K562 (cell line): ENCODE measurements around the gene CD79A. TPM values are rescaled to one million over a fixed set of nuclear protein-coding genes. Genes with fewer than 3 reads are reported as not detected.

Source experiments
- ARID2 ChIP-seq: fragments of 450-650 bp; IDR thresholded peaks from 2 replicates; pipeline ENCODE4 v1.6.1; 2017; ENCODE audit warnings: antibody characterized with exemption, mild to moderate bottlenecking
- CHD2 ChIP-seq: IDR thresholded peaks from 2 replicates; pipeline ENCODE4 v1.6.1; 2011; ENCODE audit warnings: low read depth, low read length
- ELF4 ChIP-seq: fragments of 450-650 bp; formaldehyde crosslinking; IDR thresholded peaks from 2 replicates; pipeline ENCODE4 v1.4.0; 2022; ENCODE audit warnings: missing genetic modification characterization
- ERF ChIP-seq: fragments of 450-650 bp; formaldehyde crosslinking; IDR thresholded peaks from 2 replicates; pipeline ENCODE4 v1.4.0; 2020; ENCODE audit warnings: mild to moderate bottlenecking, mixed read lengths
- GABPB1 ChIP-seq: sonication (generic); formaldehyde crosslinking; IDR thresholded peaks from 2 replicates; pipeline ENCODE4 v1.8.0; 2022; ENCODE audit warnings: mild to moderate bottlenecking, missing genetic modification reagents
- GTF2E2 ChIP-seq: fragments of 200-800 bp; sonication (Bioruptor generic); IDR thresholded peaks from 2 replicates; pipeline ENCODE4 v1.6.1; 2016; ENCODE audit warnings: missing genetic modification characterization, missing compliant biosample characterization
- HDGF ChIP-seq: fragments of 450-650 bp; IDR thresholded peaks from 2 replicates; pipeline ENCODE4 v1.6.1; 2016
- KDM2B ChIP-seq: fragments of 250-450 bp; sonication (Bioruptor Pico); IDR thresholded peaks from 2 replicates; pipeline ENCODE4 v1.8.0; 2021; ENCODE audit warnings: mild to moderate bottlenecking, moderate library complexity
- LEF1 ChIP-seq: fragments of 450-650 bp; IDR thresholded peaks from 2 replicates; pipeline ENCODE4 v1.6.1; 2016; ENCODE audit warnings: mild to moderate bottlenecking
- MEF2A ChIP-seq: IDR thresholded peaks from 2 replicates; pipeline ENCODE4 v1.6.1; 2011; ENCODE audit warnings: low read depth, mild to moderate bottlenecking, low read length, moderate library complexity; ENCODE audit not compliant: control insufficient read depth
- NFE2L1 ChIP-seq: fragments of 450-650 bp; IDR thresholded peaks from 2 replicates; pipeline ENCODE4 v1.6.1; 2016; ENCODE audit warnings: missing genetic modification characterization, low read depth, mild to moderate bottlenecking, missing compliant biosample characterization, moderate library complexity, borderline replicate concordance
- NFRKB ChIP-seq: fragments of 450-650 bp; IDR thresholded peaks from 2 replicates; pipeline ENCODE4 v1.6.1; 2016; ENCODE audit warnings: low read depth
- NR2C2 ChIP-seq, 2 experiments: fragments of 200-800 bp in 1 of 2; sonication (Bioruptor generic) in 1 of 2; sonication (generic) in 1 of 2; formaldehyde crosslinking in 1 of 2; IDR thresholded peaks; 2 replicates each; pipeline versions ENCODE4 v1.6.1 to v1.8.0; 2016 to 2022; ENCODE audit warnings: mild to moderate bottlenecking in 1 of 2, missing compliant biosample characterization in 1 of 2, missing genetic modification characterization in 1 of 2, missing genetic modification reagents in 1 of 2
- NR4A1 ChIP-seq, 2 experiments: fragments of 250-450 bp in 1 of 2; fragments of 450-650 bp in 1 of 2; sonication (Bioruptor Pico) in 1 of 2; IDR thresholded peaks; 2 replicates each; pipeline versions ENCODE4 v1.4.0 to v1.6.1; 2016 to 2020; ENCODE audit warnings: mild to moderate bottlenecking in 2 of 2, missing compliant biosample characterization in 1 of 2, missing genetic modification characterization in 1 of 2, moderate library complexity in 1 of 2
- PCBP1 ChIP-seq: fragments of 200-400 bp; formaldehyde crosslinking; IDR thresholded peaks from 2 replicates; pipeline ENCODE4 v1.6.1; 2018; ENCODE audit warnings: mild to moderate bottlenecking, low read depth, low read length; ENCODE audit not compliant: poor library complexity, severe bottlenecking
- POLR2AphosphoS5 ChIP-seq: IDR thresholded peaks from 2 replicates; pipeline ENCODE4 v1.6.1; 2011; ENCODE audit warnings: mild to moderate bottlenecking, low read depth, low read length, moderate library complexity; ENCODE audit not compliant: control insufficient read depth, insufficient read depth
- RBM17 ChIP-seq: fragments of 200-400 bp; formaldehyde crosslinking; IDR thresholded peaks from 2 replicates; pipeline ENCODE4 v1.6.1; 2017; ENCODE audit warnings: low read depth, mild to moderate bottlenecking, low read length, borderline replicate concordance
- RBM25 ChIP-seq: fragments of 200-400 bp; formaldehyde crosslinking; IDR thresholded peaks from 2 replicates; pipeline ENCODE4 v1.6.1; 2018; ENCODE audit warnings: low read length, low read depth, moderate library complexity; ENCODE audit not compliant: severe bottlenecking
- RBM39 ChIP-seq: fragments of 200-400 bp; formaldehyde crosslinking; optimal IDR thresholded peaks from 2 replicates; pipeline ENCODE3; 2018; ENCODE audit warnings: low read depth, low read length
- RCOR1 ChIP-seq, 2 experiments: IDR thresholded peaks; 2 replicates each; pipeline ENCODE4 v1.6.1; 2012; ENCODE audit warnings: low read depth in 2 of 2, low read length in 2 of 2, borderline replicate concordance in 1 of 2, improper control_type of control experiment in 1 of 2
- SNRNP70 ChIP-seq: fragments of 200-400 bp; formaldehyde crosslinking; optimal IDR thresholded peaks from 2 replicates; pipeline ENCODE3; 2017; ENCODE audit warnings: low read depth, low read length
- TCFL5 ChIP-seq: fragments of 250-450 bp; sonication (Bioruptor Pico); conservative IDR thresholded peaks from 2 replicates; pipeline ENCODE4 v1.6.1; 2021; ENCODE audit warnings: mild to moderate bottlenecking, moderate library complexity, matching md5 sums
- TRIM24 ChIP-seq, 2 experiments: fragments of 450-650 bp; IDR thresholded peaks; 2 replicates each; pipeline ENCODE4 v1.6.1; 2016
- ZBTB1 ChIP-seq: sonication (generic); formaldehyde crosslinking; IDR thresholded peaks from 2 replicates; pipeline ENCODE4 v1.8.1; 2023; ENCODE audit warnings: missing genetic modification reagents, low read depth, mild to moderate bottlenecking, borderline replicate concordance
- ZBTB17 ChIP-seq: fragments of 450-650 bp; formaldehyde crosslinking; IDR thresholded peaks from 2 replicates; pipeline ENCODE4 v1.4.0; 2020; ENCODE audit warnings: mild to moderate bottlenecking
- ZBTB7A ChIP-seq: IDR thresholded peaks from 2 replicates; pipeline ENCODE4 v1.6.1; 2011; ENCODE audit warnings: low read depth, mild to moderate bottlenecking, low read length, moderate library complexity, borderline replicate concordance; ENCODE audit not compliant: control insufficient read depth
- ZNF785 ChIP-seq: fragments of 250-450 bp; sonication (Bioruptor Pico); IDR thresholded peaks from 2 replicates; pipeline ENCODE4 v1.4.0; 2020; ENCODE audit warnings: mild to moderate bottlenecking
- polyA plus RNA-seq, 8 experiments: library from polyadenylated mRNA; depleted of rRNA in 4 of 8; stranded (reverse) in 5 of 8; unstranded in 3 of 8; fragments of >200 nt; fragmentation: Nextera tagmentation in 2 of 8; fragmentation: Illumina TruSeq in 1 of 8; extraction: Ambion mirVana in 2 of 8; extraction: Trizol in 1 of 8; gene quantifications; 2 replicates each; pipeline versions ENCODE4 v1.2.1 to v1.2.3, GENCODE V29; 2011 to 2014; ENCODE audit warnings: inconsistent platforms in 1 of 8, missing spikeins in 1 of 8
- total RNA-seq, 7 experiments: library from RNA; depleted of rRNA in 6 of 7; stranded (reverse); fragments of >200 nt in 6 of 7; fragmentation: Illumina TruSeq in 2 of 7; extraction: Trizol in 2 of 7; gene quantifications; 2 replicates each; pipeline versions ENCODE4 v1.2.1 to v1.2.3, GENCODE V29; 2011 to 2021; ENCODE audit warnings: low replicate concordance in 1 of 7

Gene CD79A
- total and polyA plus RNA-seq, 9 of the 15 experiments (the other 6 are each of a cell fraction or from before 2014, with no cell fraction given) = 0.04 to 0.72 (median 0.17) TPM; not detected in 3

DNA sequence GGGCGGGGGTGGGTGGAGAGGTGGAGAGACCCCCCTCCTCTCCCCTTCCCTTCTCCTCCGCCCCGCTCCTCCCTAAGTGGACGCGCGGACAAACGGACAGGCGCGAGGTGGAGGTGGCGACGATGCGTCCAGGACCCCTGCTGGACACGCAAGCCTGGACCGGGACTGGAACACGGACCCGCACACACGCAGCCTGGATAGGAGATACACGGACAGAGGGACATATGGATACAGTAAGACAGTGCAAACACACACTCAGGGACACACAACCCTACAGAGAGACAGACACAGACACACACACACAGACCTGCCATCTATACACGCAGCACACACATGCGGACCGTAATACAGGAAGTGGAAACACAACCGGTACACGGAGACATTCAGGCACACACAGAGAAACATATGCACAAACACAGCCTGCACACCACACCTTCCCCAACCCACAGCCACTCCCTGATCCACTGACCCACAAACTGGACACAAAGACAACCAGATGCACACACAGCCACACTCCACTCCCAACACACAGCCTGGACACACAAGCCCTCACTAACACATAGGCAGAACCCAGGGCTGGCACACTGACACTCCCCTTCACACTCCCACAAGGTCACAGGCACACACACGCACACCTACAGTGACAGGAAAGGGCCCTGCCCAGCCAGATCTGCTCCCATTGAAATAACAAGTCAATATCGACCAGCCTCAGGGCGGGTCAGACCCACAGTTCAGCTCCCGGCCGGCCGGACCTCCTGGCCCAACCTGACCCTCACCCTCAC lies 51.9 kb downstream of the CD79A start (continued):
- TF ChIP-seq NFRKB (0 out of 2 replicates have a peak, but pooled peaks have one; percentile 72), ZBTB1 (CRISPR knock-in tag) (no peak), RCOR1 (IDR thresholded peaks at IDR 0.05; ENCODE audit: borderline replicate concordance in 1 of 2, low read depth in 2 of 2, low read length in 2 of 2) (no peak), NFE2L1 (no peak), TCFL5 (CRISPR knock-in tag) (no peak), PCBP1 (no peak), KDM2B (no peak), ZNF785 (CRISPR knock-in tag) (no peak), NR4A1 (CRISPR knock-in tag; IDR thresholded peaks at IDR 0.05) (no peak), NR4A1 (tag; IDR thresholded peaks at IDR 0.05) (peak; percentile 63; the same call in 1 of the 2 replicates), ELF4 (peak; percentile 63), GABPB1 (peak; percentile 55; the same call in 1 of the 2 replicates), RBM25 (no peak), LEF1 (no peak), GTF2E2 (tag) (no peak), RBM39 (no peak), SNRNP70 (no peak), ZBTB7A (no peak), ZBTB17 (CRISPR knock-in tag) (no peak), RBM17 (no peak), NR2C2 (CRISPR knock-in tag; IDR thresholded peaks at IDR 0.05) (no peak), NR2C2 (tag; IDR thresholded peaks at IDR 0.05) (no peak), MEF2A (no peak), CHD2 (no peak), POLR2AphosphoS5 (no peak), ARID2 (peak; percentile 87), TRIM24 (IDR thresholded peaks at IDR 0.05) (peak; percentile 27 to 35; a peak in 3 of 4 replicates), HDGF (peak; percentile 98), ERF (CRISPR knock-in tag) (no peak)
